A673 (cell line): ENCODE data around the gene TXNL4B. TPM values are rescaled to one million over a fixed set of nuclear protein-coding genes. Genes with fewer than 3 reads are reported as not detected.
"Not testable (repeated sequence)": the region's sequence is repeated elsewhere in the genome, so short reads cannot be mapped to it uniquely, and the experiment has no call there.

Source experiments
- BruUV-seq: library from RNA; stranded (reverse); fragments of 400-500 nt; replicated peaks from 2 replicates; lab custom pipeline; 2021; lab: Mats Ljungman, UMichigan
- CTCF ChIA-PET: fragments of 300-600 bp; sonication (Branson Sonifier 250); formaldehyde crosslinking; loops from one replicate; lab custom pipeline; 2022; ENCODE audit warnings: antibody characterized with exemption; lab: Charles Lee
- POLR2A ChIA-PET: fragments of 300-600 bp; sonication (Branson Sonifier 250); formaldehyde crosslinking; loops from one replicate; lab custom pipeline; 2022; ENCODE audit warnings: antibody characterized with exemption; ENCODE audit not compliant: low non-redundant PET; lab: Charles Lee
- DNase-seq: peaks from one replicate; pipeline ENCODE4 v3.0.0-alpha.2; 2015; ENCODE audit warnings: low spot score
- H3K27ac ChIP-seq: fragments of 200-600 bp; sonication (generic); 2 replicates; pipeline ENCODE4 v1.5.1; 2016; ENCODE audit warnings: mixed run types, low read depth, mild to moderate bottlenecking, mixed read lengths, antibody characterized with exemption, low read length; ENCODE audit not compliant: poor library complexity, severe bottlenecking
- H3K27me3 ChIP-seq: fragments of 200-600 bp; sonication (generic); replicated peaks from 2 replicates; pipeline ENCODE4 v1.6.1; 2017; ENCODE audit warnings: mixed run types, low read depth, mild to moderate bottlenecking, mixed read lengths, antibody characterized with exemption, low read length; ENCODE audit not compliant: insufficient read depth, poor library complexity
- H3K36me3 ChIP-seq: fragments of 200-600 bp; sonication (generic); 2 replicates; pipeline ENCODE4 v1.6.1; 2016; ENCODE audit warnings: mixed run types, mild to moderate bottlenecking, mixed read lengths, antibody characterized with exemption, low read length; ENCODE audit not compliant: insufficient read depth, poor library complexity, severe bottlenecking
- H3K4me1 ChIP-seq: fragments of 200-600 bp; sonication (generic); 2 replicates; pipeline ENCODE4 v1.6.1; 2017; ENCODE audit warnings: mixed run types, mild to moderate bottlenecking, mixed read lengths, antibody characterized with exemption, low read length; ENCODE audit not compliant: insufficient read depth, poor library complexity, severe bottlenecking
- H3K4me3 ChIP-seq: fragments of 200-600 bp; sonication (generic); 2 replicates; pipeline ENCODE4 v1.5.1; 2016; ENCODE audit warnings: low read depth, mixed run types, mild to moderate bottlenecking, mixed read lengths, low read length; ENCODE audit not compliant: poor library complexity, severe bottlenecking
- H3K9me3 ChIP-seq: fragments of 200-600 bp; sonication (generic); 2 replicates; pipeline ENCODE4 v1.6.1; 2016; ENCODE audit warnings: mixed run types, low read depth, mild to moderate bottlenecking, mixed read lengths, antibody characterized with exemption, low read length; ENCODE audit not compliant: poor library complexity, severe bottlenecking
- EZH2 ChIP-seq: fragments of 200-600 bp; sonication (generic); IDR thresholded peaks from 2 replicates; pipeline ENCODE4 v1.6.1; 2017; ENCODE audit warnings: borderline replicate concordance, low read depth, mild to moderate bottlenecking, mixed read lengths, antibody characterized with exemption, low read length; ENCODE audit not compliant: poor library complexity, severe bottlenecking
- intact Hi-C: fragments of 100-400 bp; cut with micrococcal nuclease; formaldehyde crosslinking; loops from one replicate; pipeline ENCODE4 v1.10.0; 2022; ENCODE audit not compliant: unreplicated experiment
- total RNA-seq: library from RNA; stranded (reverse); gene quantifications from 2 replicates; pipeline ENCODE4 v1.2.3, GENCODE V29; 2021
- TF ChIP-seq, protein P1 (sequence below): fragments of 300-800, 200-600 bp; sonication (generic); conservative IDR thresholded peaks from 2 replicates; pipeline ENCODE4 v1.5.1; 2017; ENCODE audit warnings: low read depth, mild to moderate bottlenecking, antibody characterized with exemption, low read length, moderate library complexity, mixed read lengths

TXNL4B gene
- total RNA-seq, 1 experiment from 2014 or later: 15.8 TPM

DNA sequence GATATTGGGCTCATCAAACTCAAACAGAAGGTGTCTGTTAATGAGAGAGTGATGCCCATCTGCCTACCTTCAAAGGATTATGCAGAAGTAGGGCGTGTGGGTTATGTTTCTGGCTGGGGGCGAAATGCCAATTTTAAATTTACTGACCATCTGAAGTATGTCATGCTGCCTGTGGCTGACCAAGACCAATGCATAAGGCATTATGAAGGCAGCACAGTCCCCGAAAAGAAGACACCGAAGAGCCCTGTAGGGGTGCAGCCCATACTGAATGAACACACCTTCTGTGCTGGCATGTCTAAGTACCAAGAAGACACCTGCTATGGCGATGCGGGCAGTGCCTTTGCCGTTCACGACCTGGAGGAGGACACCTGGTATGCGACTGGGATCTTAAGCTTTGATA lies 33.0 kb downstream of the TXNL4B start:
- ChIA-PET CTCF (no interaction called here), POLR2A (no interaction called here)
- intact Hi-C loops: no loop called here

DNA sequence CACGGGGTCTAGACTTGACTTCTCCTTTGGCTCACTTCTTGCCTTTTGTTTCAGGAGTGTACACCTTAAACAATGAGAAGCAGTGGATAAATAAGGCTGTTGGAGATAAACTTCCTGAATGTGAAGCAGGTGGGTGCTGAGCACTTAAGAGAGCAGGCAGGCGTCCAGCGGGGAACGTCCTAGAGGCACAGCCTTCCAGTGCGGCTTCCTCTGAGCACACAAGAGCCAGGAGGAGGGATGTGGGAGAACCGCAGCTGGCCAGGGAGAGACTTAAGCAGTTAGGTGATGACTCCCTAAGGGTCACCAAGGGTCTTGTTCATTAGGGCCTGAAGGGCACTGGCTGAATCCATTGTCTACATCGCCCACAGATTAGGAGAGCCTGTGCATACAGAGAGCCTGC lies 34.4 kb downstream of the TXNL4B start:
- not testable (repeated sequence) for DNase-seq

More for the DNA sequence above, 33.0 kb downstream of the TXNL4B start:
- no peak for DNase-seq
- Histone ChIP-seq H3K27ac (no peak overlapping the region), H3K27me3 (no peaks in the 10 kb centered on the region), H3K9me3 (no peaks in the 10 kb centered on the region), H3K4me3 (no peak overlapping the region), H3K36me3 (no peaks in the 10 kb centered on the region), H3K4me1 (no peaks in the 10 kb centered on the region)
- BruUV-seq: no TSS peak
- TF ChIP-seq, protein P1, sequence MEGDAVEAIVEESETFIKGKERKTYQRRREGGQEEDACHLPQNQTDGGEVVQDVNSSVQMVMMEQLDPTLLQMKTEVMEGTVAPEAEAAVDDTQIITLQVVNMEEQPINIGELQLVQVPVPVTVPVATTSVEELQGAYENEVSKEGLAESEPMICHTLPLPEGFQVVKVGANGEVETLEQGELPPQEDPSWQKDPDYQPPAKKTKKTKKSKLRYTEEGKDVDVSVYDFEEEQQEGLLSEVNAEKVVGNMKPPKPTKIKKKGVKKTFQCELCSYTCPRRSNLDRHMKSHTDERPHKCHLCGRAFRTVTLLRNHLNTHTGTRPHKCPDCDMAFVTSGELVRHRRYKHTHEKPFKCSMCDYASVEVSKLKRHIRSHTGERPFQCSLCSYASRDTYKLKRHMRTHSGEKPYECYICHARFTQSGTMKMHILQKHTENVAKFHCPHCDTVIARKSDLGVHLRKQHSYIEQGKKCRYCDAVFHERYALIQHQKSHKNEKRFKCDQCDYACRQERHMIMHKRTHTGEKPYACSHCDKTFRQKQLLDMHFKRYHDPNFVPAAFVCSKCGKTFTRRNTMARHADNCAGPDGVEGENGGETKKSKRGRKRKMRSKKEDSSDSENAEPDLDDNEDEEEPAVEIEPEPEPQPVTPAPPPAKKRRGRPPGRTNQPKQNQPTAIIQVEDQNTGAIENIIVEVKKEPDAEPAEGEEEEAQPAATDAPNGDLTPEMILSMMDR: no peak
- TF ChIP-seq EZH2: no peak

DNA sequence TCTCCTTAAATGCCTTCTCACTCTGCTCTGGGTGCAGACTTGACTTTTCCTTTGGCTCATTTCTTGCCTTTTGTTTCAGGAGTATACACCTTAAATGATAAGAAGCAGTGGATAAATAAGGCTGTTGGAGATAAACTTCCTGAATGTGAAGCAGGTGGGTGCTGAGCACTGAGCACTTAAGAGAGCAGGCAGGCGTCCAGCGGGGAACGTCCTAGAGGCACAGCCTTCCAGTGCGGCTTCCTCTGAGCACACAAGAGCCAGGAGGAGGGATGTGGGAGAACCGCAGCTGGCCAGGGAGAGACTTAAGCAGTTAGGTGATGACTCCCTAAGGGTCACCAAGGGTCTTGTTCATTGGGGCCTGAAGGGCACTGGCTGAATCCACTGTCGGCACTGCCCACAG lies 36.1 kb downstream of the TXNL4B start:
- BruUV-seq, H3K4me3 ChIP-seq, DNase-seq, CTCF ChIA-PET, H3K36me3 ChIP-seq, H3K27ac ChIP-seq, H3K27me3 ChIP-seq, intact Hi-C loops, H3K4me1 ChIP-seq, H3K9me3 ChIP-seq, POLR2A ChIA-PET: not testable (repeated sequence)

More for the DNA sequence above, 34.4 kb downstream of the TXNL4B start:
- H3K27ac ChIP-seq, H3K4me1 ChIP-seq, CTCF ChIA-PET, BruUV-seq, intact Hi-C loops, H3K4me3 ChIP-seq, H3K27me3 ChIP-seq, H3K9me3 ChIP-seq, H3K36me3 ChIP-seq, POLR2A ChIA-PET: not testable (repeated sequence)

DNA sequence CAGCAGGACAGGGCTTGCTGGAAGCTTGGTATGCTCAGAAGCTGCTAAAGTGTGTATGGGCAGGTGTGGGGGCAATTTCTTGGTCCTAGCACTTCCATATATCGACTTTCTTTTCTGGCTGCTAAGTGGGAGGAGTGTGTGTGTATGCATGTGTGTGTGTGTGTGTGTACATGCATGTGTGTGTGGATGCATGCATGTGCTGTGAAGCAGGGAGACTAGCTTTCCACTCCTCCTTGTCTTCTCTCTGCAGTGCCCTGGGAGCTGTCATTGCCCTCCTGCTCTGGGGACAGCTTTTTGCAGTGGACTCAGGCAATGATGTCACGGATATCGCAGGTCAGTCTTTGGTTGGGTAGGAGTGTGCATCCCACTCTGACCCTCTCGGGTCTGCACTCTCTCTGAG lies 37.5 kb downstream of the TXNL4B start:
- Histone ChIP-seq H3K36me3 (no peaks in the 10 kb centered on the region), H3K27me3 (no peaks in the 10 kb centered on the region), H3K4me1 (no peaks in the 10 kb centered on the region), H3K4me3 (no peak overlapping the region), H3K27ac (no peak overlapping the region), H3K9me3 (no peaks in the 10 kb centered on the region)
- intact Hi-C loops: no loop called here
- ChIA-PET POLR2A (no interaction called here), CTCF (no interaction called here)
- BruUV-seq: no TSS peak
- TF ChIP-seq, protein P1: no peak
- TF ChIP-seq EZH2: no peak
- no peak for DNase-seq

DNA sequence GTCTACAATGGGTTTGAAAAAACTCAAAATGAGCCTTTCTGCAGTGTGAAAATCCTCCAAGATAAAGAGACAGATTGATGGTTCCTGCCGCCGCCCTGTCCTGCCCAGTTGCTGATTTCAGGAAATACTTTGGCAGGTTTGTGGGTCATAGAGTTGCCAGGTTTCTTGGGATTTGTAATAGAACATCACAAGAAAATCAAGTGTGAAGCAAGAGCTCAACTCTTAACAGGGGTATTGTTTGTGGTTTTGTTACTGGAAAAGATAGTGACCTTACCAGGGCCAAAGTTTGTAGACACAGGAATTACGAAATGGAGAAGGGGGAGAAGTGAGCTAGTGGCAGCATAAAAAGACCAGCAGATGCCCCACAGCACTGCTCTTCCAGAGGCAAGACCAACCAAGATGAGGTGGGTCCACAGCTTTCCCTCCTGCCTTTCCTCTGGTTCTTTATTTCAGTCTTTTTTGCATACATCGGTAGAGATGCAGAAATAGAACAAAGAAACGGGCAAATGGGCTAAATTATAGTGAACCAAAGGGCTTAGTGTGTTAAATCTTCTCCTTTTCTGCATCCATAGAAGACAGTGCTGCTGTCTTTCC lies 39.1 kb downstream of the TXNL4B start, which contains the start of gene HP:
HP (plus strand) TSS at position 252 of the 594 bp plus-strand sequence; CDS start at position 400, 148 bp downstream.
- DNase-seq, CTCF ChIA-PET, BruUV-seq, H3K9me3 ChIP-seq, intact Hi-C loops, H3K27ac ChIP-seq, H3K27me3 ChIP-seq, H3K36me3 ChIP-seq, H3K4me3 ChIP-seq, POLR2A ChIA-PET, H3K4me1 ChIP-seq: not testable (repeated sequence)
